Left kidney (tissue), 1 donor: ENCODE measurements around the gene AMBN. TPM values are rescaled to one million over a fixed set of nuclear protein-coding genes. Genes with fewer than 3 reads are reported as not detected.

Experiments
- polyA plus RNA-seq: library from polyadenylated mRNA; unstranded; fragments of 120-200 nt; gene quantifications from one replicate; pipeline ENCODE4 v1.2.1, GENCODE V29; 2013; ENCODE audit not compliant: insufficient read length

The AMBN gene
- polyA plus RNA-seq, 1 donor = 0.80 TPM

Other genes starting within 250 kb of the AMBN start
- gene SMR3A, start 231.5 kb upstream of the AMBN start, polyA plus RNA-seq = not detected
- not detected for gene SMR3B, start 209.1 kb upstream of the AMBN start, polyA plus RNA-seq
- gene OPRPN, start 194.3 kb upstream of the AMBN start, polyA plus RNA-seq = not detected
- gene MUC7, start 120.1 kb upstream of the AMBN start, polyA plus RNA-seq = 0.08 TPM
- gene AMTN, start 73.7 kb upstream of the AMBN start, polyA plus RNA-seq = not detected
- gene ENAM, start 36.5 kb downstream of the AMBN start, polyA plus RNA-seq = 5.1 TPM
- 0.96 TPM for gene JCHAIN, start 74.3 kb downstream of the AMBN start, polyA plus RNA-seq
- gene UTP3, start 96.3 kb downstream of the AMBN start, polyA plus RNA-seq = 49.2 TPM
- 212 TPM for gene RUFY3, start 129.7 kb downstream of the AMBN start, polyA plus RNA-seq
- gene GRSF1, start 247.6 kb downstream of the AMBN start, polyA plus RNA-seq = 137 TPM